Measurements from ENCODE around the gene SOBP. TPM values are rescaled to one million over a fixed set of nuclear protein-coding genes. Genes with fewer than 3 reads are reported as not detected.
"Not testable (repeated sequence)": the region's sequence is repeated elsewhere in the genome, so short reads cannot be mapped to it uniquely, and the experiment has no call there.

The SOBP gene
- total and polyA plus RNA-seq, 2 donors (not counting 1 experiment from before 2014, with no cell fraction given), result 0.82 to 1.5 TPM

DNA sequence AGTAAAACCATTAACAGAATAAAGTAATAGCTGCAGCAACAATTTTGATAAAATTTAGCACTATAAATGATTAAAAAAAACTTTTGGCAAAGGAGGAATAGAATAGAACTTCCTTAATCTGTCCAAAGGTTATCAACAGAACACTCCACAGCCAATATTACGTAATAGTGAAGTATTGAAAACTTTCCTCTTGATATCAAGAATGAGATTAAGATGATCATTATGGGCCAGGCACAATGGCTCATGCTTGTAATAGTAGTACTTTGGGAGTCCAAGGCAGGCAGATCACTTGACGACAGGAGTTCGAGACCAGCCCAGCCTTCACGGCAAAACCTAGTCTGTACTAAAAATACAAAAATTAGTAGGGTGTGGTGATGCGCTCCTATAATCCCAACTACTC is 26.0 kb downstream of the SOBP start:
- no peak overlapping the region for H3K27ac Mint-ChIP-seq
- H3K27me3 Mint-ChIP-seq, result no peaks in the 10 kb centered on the region
- peaks cover 8% of the 10 kb centered on the region for H3K9me3 Mint-ChIP-seq (ENCODE audit: insufficient read depth)
- ATAC-seq (ENCODE audit: low read depth) (no peak), DNase-seq (no peak)
- Histone ChIP-seq H3K36me3 (replicated peaks in 1 of 2; ENCODE audit: control extremely low read depth in 1 of 2, control insufficient read depth in 1 of 2, extremely low read depth in 1 of 2, insufficient read depth in 2 of 2, low read length in 1 of 2) (no peaks in the 10 kb centered on the region), H3K4me2 (replicated peaks; ENCODE audit: low read depth, low read length, poor library complexity, severe bottlenecking) (no peak overlapping the region), H4K20me1 (ENCODE audit: control insufficient read depth, insufficient read depth, low read length, poor library complexity, severe bottlenecking) (no peaks in the 10 kb centered on the region), H3K27me3 (replicated peaks in 1 of 4; ENCODE audit: control extremely low read depth in 1 of 4, control insufficient read depth in 3 of 4, insufficient read depth in 4 of 4, low read length in 3 of 4) (no peaks in the 10 kb centered on the region), H2AFZ (ENCODE audit: insufficient read depth, low read depth, low read length, poor library complexity, severe bottlenecking) (no peak overlapping the region), H3K9ac (ENCODE audit: low read length) (no peak overlapping the region), H3K27ac (ENCODE audit: low read length in 2 of 2) (no peak overlapping the region), H3K4me3 (ENCODE audit: control extremely low read depth in 1 of 5, extremely low read depth in 1 of 5, insufficient read depth in 1 of 5, low read depth in 2 of 5, low read length in 4 of 5) (no peak overlapping the region), H3K79me2 (ENCODE audit: control insufficient read depth, insufficient read depth, low read length) (no peaks in the 10 kb centered on the region), H3K9me3 (ENCODE audit: control extremely low read depth in 1 of 3, control insufficient read depth in 2 of 3, insufficient read depth in 1 of 3, low read length in 2 of 3) (peaks cover 0 to 9% (median 2%) of the 10 kb centered on the region in 3 donors), H3K4me1 (ENCODE audit: control insufficient read depth in 2 of 2, insufficient read depth in 2 of 2, low read length in 2 of 2) (no peaks in the 10 kb centered on the region)
- TF ChIP-seq EZH2 (IDR thresholded peaks at IDR 0.05; ENCODE audit: borderline replicate concordance, insufficient read depth, low read depth, low read length, poor library complexity, severe bottlenecking), result no peak
- TF ChIP-seq, protein P1, sequence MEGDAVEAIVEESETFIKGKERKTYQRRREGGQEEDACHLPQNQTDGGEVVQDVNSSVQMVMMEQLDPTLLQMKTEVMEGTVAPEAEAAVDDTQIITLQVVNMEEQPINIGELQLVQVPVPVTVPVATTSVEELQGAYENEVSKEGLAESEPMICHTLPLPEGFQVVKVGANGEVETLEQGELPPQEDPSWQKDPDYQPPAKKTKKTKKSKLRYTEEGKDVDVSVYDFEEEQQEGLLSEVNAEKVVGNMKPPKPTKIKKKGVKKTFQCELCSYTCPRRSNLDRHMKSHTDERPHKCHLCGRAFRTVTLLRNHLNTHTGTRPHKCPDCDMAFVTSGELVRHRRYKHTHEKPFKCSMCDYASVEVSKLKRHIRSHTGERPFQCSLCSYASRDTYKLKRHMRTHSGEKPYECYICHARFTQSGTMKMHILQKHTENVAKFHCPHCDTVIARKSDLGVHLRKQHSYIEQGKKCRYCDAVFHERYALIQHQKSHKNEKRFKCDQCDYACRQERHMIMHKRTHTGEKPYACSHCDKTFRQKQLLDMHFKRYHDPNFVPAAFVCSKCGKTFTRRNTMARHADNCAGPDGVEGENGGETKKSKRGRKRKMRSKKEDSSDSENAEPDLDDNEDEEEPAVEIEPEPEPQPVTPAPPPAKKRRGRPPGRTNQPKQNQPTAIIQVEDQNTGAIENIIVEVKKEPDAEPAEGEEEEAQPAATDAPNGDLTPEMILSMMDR (IDR thresholded peaks at IDR 0.05), result no peak
- ChIA-PET CTCF (no interaction called here), POLR2A (no interaction called here)
- no peak overlapping the region for H3K4me3 Mint-ChIP-seq
- 100% methylated on average over 2 of the region's 5 CpGs for WGBS (ENCODE audit: insufficient coverage)
- no peaks in the 10 kb centered on the region for H3K4me1 Mint-ChIP-seq
- intact Hi-C loops (cut with micrococcal nuclease), result no loop called here

DNA sequence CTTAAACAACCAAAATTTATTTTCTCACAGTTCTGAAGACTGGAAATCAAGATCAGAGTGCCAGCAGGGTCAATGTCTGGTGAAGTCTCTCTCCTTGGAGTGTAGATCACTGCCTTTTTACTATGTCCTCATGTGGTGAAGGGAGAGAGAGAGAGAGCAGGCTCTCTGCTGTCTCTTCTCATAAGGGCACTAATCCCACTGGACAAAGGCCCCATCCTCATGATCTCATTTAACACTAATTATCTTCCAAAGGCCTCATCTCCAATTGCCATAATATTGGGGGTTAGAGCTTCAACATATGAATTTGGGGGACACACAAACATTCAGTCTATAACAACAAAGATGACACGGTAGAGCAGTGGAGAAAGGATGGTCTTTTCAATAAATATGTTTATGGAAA is 27.4 kb downstream of the SOBP start:
- no peaks in the 10 kb centered on the region for H3K27me3 Mint-ChIP-seq
- CTCF ChIA-PET, result no interaction called here
- TF ChIP-seq EZH2 (IDR thresholded peaks at IDR 0.05; ENCODE audit: borderline replicate concordance, insufficient read depth, low read depth, low read length, poor library complexity, severe bottlenecking), result no peak
- TF ChIP-seq, protein P1 (IDR thresholded peaks at IDR 0.05), result no peak

DNA sequence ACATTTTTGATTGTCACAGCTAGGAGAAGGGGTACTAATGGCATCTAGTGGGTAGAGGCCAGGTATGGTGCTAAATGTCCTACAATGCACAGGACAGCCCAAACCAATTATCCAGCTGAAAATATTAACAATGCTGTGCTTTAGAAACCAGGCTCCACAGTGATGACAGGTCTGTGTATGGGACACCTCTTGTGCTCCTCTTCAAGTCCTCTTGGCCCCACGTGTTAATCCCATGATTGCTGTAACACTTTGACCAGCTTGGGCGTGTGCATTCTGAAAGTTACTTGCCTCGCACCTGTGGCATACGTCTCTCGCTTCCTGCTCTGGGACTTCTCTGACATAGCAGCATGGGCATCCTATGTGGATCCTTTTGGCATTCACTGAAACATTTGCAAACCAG is 29.3 kb downstream of the SOBP start:
- H3K4me1 ChIP-seq (ENCODE audit: control insufficient read depth in 2 of 2, insufficient read depth in 2 of 2, low read length in 2 of 2); intact Hi-C loops (cut with micrococcal nuclease); H3K4me3 Mint-ChIP-seq; H3K4me3 ChIP-seq (ENCODE audit: control extremely low read depth in 1 of 5, extremely low read depth in 1 of 5, insufficient read depth in 1 of 5, low read depth in 2 of 5, low read length in 4 of 5); H2AFZ ChIP-seq (ENCODE audit: insufficient read depth, low read depth, low read length, poor library complexity, severe bottlenecking); DNase-seq; H3K27ac Mint-ChIP-seq; H3K27me3 ChIP-seq (replicated peaks in 1 of 4; ENCODE audit: control extremely low read depth in 1 of 4, control insufficient read depth in 3 of 4, insufficient read depth in 4 of 4, low read length in 3 of 4); H3K9me3 Mint-ChIP-seq (ENCODE audit: insufficient read depth); H3K27me3 Mint-ChIP-seq; H3K4me1 Mint-ChIP-seq; CTCF ChIA-PET; H3K27ac ChIP-seq (ENCODE audit: low read length in 2 of 2); H4K20me1 ChIP-seq (ENCODE audit: control insufficient read depth, insufficient read depth, low read length, poor library complexity, severe bottlenecking); H3K36me3 ChIP-seq (replicated peaks in 1 of 2; ENCODE audit: control extremely low read depth in 1 of 2, control insufficient read depth in 1 of 2, extremely low read depth in 1 of 2, insufficient read depth in 2 of 2, low read length in 1 of 2); H3K9ac ChIP-seq (ENCODE audit: low read length); ATAC-seq (ENCODE audit: low read depth); H3K9me3 ChIP-seq (ENCODE audit: control extremely low read depth in 1 of 3, control insufficient read depth in 2 of 3, insufficient read depth in 1 of 3, low read length in 2 of 3); H3K4me2 ChIP-seq (replicated peaks; ENCODE audit: low read depth, low read length, poor library complexity, severe bottlenecking); H3K79me2 ChIP-seq (ENCODE audit: control insufficient read depth, insufficient read depth, low read length): not testable (repeated sequence)
- WGBS (ENCODE audit: insufficient coverage), result 94% methylated on average over 5 of the region's 5 CpGs
- POLR2A ChIA-PET, result interaction anchor here (0.7 kb wide), 1 partner anchor 27 kb away, joined by 5 read pairs; no protein-coding TSS in a partner anchor

More for the DNA sequence above, 27.4 kb downstream of the SOBP start:
- no peak overlapping the region for H3K9ac ChIP-seq (ENCODE audit: low read length)
- intact Hi-C loops (cut with micrococcal nuclease), result no loop called here
- no peak overlapping the region for H3K27ac Mint-ChIP-seq
- WGBS (ENCODE audit: insufficient coverage), result no CpG with 5 or more reads among the region's 1 CpG
- H3K4me1 Mint-ChIP-seq, result no peaks in the 10 kb centered on the region
- no peak overlapping the region for H3K27ac ChIP-seq (ENCODE audit: low read length in 2 of 2)
- no peaks in the 10 kb centered on the region for H3K36me3 ChIP-seq (replicated peaks in 1 of 2; ENCODE audit: control extremely low read depth in 1 of 2, control insufficient read depth in 1 of 2, extremely low read depth in 1 of 2, insufficient read depth in 2 of 2, low read length in 1 of 2)
- no peak overlapping the region for H3K4me2 ChIP-seq (replicated peaks; ENCODE audit: low read depth, low read length, poor library complexity, severe bottlenecking)
- H3K4me1 ChIP-seq (ENCODE audit: control insufficient read depth in 2 of 2, insufficient read depth in 2 of 2, low read length in 2 of 2), result no peaks in the 10 kb centered on the region
- no peak overlapping the region for H3K4me3 Mint-ChIP-seq
- H2AFZ ChIP-seq (ENCODE audit: insufficient read depth, low read depth, low read length, poor library complexity, severe bottlenecking), result no peak overlapping the region
- H4K20me1 ChIP-seq (ENCODE audit: control insufficient read depth, insufficient read depth, low read length, poor library complexity, severe bottlenecking), result no peaks in the 10 kb centered on the region
- H3K27me3 ChIP-seq (replicated peaks in 1 of 4; ENCODE audit: control extremely low read depth in 1 of 4, control insufficient read depth in 3 of 4, insufficient read depth in 4 of 4, low read length in 3 of 4), result no peaks in the 10 kb centered on the region
- ATAC-seq (ENCODE audit: low read depth) (no peak), DNase-seq (no peak)
- no peaks in the 10 kb centered on the region for H3K79me2 ChIP-seq (ENCODE audit: control insufficient read depth, insufficient read depth, low read length)
- POLR2A ChIA-PET, result no interaction called here
- H3K9me3 ChIP-seq (ENCODE audit: control extremely low read depth in 1 of 3, control insufficient read depth in 2 of 3, insufficient read depth in 1 of 3, low read length in 2 of 3), result peaks cover 0 to 9% (median 2%) of the 10 kb centered on the region in 3 donors
- H3K4me3 ChIP-seq (ENCODE audit: control extremely low read depth in 1 of 5, extremely low read depth in 1 of 5, insufficient read depth in 1 of 5, low read depth in 2 of 5, low read length in 4 of 5), result no peak overlapping the region
- H3K9me3 Mint-ChIP-seq (ENCODE audit: insufficient read depth), result peaks cover 8% of the 10 kb centered on the region
